ENCODE measurements around the gene SECISBP2.

The SECISBP2 gene

DNA sequence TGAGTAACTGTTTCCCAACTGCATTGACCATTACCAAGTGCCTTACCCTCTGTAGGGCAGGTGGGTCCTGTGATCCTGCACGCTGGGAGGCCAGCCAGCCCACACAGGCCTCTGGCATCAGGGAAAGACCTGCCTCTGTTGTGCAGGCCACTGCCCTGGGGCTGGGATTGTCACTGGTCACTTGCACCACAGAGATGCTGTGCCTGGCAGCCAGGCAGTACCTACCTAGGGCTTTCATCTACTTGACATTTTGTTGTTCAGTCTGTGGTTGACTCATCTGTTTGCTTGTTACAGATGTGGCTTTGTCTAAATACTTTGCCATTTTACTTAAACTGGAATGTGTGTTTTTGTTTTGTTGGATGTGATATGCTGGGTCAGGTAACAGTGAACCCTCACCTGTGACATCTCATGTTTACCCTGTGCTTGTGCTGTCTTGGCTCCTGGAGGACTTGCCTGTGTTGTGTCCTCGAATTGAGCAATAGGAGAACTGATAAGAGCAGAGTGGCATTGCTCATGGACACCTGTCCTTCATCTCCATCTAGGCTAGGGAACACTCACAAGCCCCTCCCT, 32.8 kb downstream of the SECISBP2 start:
- no peak for DNase-seq (ENCODE audit: low read depth in 2 of 2)

DNA sequence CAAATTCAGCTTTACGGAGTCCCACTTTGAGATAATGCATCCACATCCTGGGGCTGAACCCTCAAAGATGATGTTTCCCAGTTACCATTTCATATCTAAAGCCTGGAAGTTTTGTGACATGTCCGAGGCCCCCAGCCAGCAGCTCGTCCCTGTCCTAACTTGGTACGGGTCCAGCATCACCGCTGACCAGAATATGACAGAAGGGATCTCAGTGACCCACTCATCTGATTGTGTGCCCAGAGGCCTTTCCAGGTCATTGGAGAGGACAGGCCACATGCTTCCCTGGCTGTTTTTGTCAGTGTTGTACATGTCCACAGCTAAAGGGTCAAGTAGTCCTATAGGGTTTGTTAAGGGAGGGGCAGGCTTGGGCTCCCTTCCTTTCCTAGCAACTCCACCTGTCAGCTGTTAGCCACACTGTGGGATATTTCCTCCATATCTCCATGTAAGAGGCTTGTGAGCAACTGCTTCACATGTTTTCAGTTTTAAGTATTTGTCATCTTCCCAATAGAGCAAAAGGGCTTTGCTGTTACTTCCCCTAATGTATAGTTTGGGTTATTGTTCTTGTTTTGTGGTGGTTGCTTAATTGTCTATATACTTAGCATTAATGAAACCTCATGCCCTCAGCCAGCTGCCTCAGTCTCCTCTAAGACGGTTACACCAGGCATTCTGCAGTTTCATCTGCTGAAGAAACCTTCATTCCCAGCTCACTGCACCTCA, 33.4 kb downstream of the SECISBP2 start:
- no peak for DNase-seq (ENCODE audit: low read depth in 2 of 2)

GRCh38 chr9:89352451-89352850, 34.2 kb downstream of the SECISBP2 start:
- no peak for DNase-seq (ENCODE audit: low read depth in 2 of 2)

DNA sequence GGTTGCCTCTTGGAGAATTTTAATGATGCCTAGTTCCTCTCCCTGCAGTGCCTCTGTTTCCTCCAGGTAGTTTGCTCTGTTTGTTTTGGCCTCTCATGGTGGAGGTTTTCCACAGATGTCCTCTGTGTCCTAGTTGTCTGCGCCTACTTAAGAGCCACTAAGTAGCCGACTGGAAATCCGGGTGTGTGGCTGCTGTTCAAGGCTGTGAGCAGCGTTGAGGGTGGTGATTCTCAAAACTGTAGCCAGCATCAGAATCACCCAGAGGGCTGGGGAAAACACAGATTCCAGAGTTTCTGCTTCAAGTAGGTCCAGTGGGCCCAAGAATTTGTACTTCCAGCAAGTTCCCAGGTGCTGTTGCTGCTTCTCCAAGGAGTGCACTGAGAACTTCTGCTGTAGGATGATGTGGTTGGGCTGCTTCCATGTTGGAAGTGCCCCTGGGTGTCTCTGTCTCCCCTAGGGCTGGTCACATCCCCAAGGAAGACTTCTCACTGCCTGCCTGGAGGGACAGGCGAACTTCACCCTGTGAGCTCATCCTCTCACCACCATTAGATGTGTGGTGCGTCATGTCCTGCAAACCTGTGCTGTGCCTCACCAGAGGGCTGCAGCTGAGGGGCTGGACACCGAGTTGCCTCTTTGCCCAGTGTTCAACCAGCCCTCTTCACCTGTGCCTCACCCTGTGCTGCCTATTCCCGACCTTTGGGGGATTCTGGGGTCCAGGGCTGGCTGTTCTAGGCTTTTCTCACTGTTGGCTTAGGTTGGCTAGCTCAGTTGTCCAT, 34.8 kb downstream of the SECISBP2 start:
- no peak for DNase-seq (ENCODE audit: low read depth in 2 of 2)

GRCh38 chr9:89353989-89354388, 35.7 kb downstream of the SECISBP2 start:
- DNase-seq (ENCODE audit: low read depth in 2 of 2): no peak

- DNase-seq (ENCODE audit: low read depth in 2 of 2): no peak
Observed at GRCh38 chr9:89354471-89354870, 36.2 kb downstream of the SECISBP2 start.

- DNase-seq (ENCODE audit: low read depth in 2 of 2): no peak
Observed at GRCh38 chr9:89356782-89357181, 38.5 kb downstream of the SECISBP2 start.

DNA sequence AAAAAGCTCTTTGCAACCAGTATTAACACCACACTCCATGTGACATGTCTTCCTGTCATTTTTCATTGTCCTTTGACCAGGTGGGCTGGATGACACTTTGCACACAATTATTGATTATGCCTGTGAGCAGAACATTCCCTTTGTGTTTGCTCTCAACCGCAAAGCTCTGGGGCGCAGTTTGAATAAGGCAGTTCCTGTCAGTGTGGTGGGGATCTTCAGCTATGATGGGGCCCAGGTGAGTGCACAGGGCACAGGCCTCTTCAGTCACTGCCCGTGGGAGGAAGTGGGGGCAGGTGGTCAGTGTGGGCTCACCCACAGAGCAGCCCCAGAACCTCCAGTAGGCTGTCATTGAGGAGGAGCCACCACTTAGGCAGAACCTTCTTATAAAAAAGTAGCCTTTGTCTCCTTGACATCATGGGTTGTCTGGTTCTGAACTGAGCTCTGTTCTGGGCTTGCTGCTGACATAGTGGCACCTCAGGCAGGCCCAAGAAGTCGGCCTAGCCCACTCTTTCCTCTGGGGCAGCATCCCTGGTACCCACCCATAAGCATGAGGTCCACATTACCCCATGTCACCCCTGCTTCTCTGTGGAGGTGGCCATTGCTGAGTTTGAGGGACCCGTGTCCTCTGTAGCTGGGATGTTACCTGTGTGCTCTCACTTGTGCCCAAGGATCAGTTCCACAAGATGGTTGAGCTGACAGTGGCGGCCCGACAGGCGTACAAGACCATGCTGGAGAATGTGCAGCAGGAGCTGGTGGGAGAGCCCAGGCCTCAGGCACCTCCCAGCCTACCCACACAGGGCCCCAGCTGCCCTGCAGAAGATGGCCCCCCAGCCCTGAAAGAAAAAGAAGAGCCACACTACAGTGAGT, 39.3 kb downstream of the SECISBP2 start:
- no peak for DNase-seq (ENCODE audit: low read depth in 2 of 2)

DNA sequence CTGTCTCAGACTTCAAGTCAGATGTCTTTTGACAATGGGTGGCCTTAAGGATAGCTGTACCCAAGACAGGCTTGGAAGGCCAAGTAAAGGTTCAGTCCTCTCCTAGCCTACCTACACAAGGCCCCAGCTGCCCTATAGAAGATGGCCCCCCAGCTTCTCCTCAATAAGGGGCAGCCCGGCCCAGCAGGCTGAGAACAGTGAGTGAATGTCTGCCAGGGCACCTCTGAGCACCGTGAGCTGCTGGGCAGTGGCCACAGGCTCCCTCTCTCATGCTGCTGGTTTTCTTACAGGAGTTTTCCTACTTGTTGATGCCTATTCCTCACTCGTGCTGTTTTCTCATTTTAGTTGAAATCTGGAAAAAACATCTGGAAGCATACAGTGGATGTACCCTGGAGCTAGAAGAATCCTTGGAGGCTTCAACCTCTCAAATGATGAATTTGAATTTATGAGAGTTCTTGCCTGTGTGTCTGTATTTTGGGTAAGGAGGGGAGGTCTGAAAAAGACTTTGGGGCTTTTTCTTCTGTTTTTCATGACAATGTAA, 40.1 kb downstream of the SECISBP2 start:
- no peak for DNase-seq (ENCODE audit: low read depth in 2 of 2)

- no peak for DNase-seq (ENCODE audit: low read depth in 2 of 2)
Observed at GRCh38 chr9:89358985-89359384, 40.7 kb downstream of the SECISBP2 start.

GRCh38 chr9:89359751-89360261, 41.5 kb downstream of the SECISBP2 start:
- no peak for DNase-seq (ENCODE audit: low read depth in 2 of 2)

- no peak for DNase-seq (ENCODE audit: low read depth in 2 of 2)
Observed at GRCh38 chr9:89360465-89360864, 42.2 kb downstream of the SECISBP2 start.

DNA sequence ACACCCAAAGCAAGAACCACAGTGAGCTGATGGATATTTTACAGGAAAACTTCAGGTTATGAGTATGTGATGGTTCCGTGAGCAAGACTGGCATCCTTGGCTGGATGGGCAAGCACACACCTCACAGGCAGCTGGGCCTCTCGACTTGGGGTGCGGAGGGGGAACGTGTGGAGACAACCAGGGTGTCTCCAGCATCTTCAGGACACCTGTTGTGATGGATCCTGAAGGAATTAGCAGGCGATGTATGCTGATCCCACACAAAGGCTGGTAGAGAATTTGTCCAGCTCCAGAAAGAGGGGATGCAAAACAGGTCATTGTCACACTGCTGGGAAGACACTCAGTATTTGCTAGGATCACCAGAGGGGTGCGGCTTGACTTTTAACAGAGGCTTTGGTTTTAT, 42.7 kb downstream of the SECISBP2 start:
- no peak for DNase-seq (ENCODE audit: low read depth in 2 of 2)

DNA sequence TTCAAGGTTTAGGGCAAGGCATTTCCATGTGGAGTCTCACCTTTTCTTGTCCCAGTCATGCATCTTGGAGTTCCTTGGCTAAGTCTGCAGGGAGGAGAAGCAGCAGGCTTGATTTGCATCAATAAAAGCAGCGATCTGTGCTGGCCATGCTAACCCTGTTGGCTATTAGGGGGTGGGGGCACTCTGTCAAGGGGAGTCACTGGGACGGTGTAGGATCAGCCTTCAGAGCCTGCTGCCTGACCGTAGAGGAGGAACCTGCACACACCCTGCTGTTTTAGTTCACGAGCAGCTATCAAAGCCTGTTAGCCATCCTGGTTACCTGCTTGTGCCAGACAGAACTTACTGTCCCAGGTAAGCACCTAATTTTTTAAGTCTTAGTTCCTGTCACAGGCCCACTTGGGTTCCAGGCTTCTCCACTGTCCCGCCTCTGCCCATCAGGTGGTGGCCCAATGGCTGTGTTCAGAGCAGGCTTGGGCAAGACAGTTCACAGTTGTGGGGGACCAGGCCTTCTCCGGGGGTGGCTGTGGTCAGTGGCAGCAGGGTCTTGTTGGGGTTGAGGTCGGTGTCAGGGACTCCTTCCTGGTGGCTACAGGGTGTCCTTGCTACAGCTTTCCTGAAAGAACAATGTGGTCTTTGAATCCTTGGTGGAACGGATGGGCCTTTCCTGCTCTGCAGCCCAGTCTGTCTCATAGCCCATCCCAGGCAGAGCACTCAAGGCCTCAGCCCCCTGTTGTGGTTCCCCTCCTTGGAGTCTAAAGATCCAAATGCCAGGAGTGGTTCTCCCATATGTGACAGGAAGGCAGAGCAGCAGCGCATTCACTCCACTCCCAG, 43.7 kb downstream of the SECISBP2 start:
- no peak for DNase-seq (ENCODE audit: low read depth in 2 of 2)

DNA sequence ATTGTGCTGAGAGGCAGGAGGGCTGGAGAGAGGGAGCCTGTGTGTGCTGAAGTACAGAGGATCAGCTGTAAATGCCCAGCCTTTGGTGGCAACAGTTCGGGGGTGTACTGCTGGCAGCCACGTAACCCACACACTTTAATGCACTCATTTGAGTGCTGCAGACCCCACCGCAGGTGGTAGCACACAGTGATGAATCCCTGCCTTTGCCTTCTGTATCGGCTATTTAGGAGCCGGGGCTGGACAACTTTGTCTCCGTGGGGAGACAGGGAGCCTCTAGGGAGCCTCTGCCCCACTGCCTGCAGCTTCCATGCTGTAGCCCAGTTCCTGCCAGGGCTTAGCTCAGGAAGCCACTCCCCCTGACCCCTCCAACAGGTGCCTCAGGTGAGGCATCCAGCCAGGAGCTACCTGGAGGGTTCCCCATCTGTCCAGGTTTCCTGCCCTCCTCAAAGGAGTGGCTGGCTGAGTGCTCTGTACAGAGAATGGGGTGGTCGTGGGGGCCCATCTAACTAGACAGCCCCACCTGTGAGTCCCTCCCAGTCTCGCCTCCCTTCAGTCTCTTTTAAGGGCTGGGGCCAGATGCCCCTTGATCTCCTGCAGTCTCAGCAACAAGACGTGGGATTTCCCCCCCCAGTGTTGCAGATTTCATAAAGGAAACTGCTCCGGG, 44.5 kb downstream of the SECISBP2 start:
- DNase-seq (ENCODE audit: low read depth in 2 of 2): no peak

- DNase-seq (ENCODE audit: low read depth in 2 of 2): no peak
Observed at GRCh38 chr9:89363311-89363670, 45.0 kb downstream of the SECISBP2 start.

DNA sequence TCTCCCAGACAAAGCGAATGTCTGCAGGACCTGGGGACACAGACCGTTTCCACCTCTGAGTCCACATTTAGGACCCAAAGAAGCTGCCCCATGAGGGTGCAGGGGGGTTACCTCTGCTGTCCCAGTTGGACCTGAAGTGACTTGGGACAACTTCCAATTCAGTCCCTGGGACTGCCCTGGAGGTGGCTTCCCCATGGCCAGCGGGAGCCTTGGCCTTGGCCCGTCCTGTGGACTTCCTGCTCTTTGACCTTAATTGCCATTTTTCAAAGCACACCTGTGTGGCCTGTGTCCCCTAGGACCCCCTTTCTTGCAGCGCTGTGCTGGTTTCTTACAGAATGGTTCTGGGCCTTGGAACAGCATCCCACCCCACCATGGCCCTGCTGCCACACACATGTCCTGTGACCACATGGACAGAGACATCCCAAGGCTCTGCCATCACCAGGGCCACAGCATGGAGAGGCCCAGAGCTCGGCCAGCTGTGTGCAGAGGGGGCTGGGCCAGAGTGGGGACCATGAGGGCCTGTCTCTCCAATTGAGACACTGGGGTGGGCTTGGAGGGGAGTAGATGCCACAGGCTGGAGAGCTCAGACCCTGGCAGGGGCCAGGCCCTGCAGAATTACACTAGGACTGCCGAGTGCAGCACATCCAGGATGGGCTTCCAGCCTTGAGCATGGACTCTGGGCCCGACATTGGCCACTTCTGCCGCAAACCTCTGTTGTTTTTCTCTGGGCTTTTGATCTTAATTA, 45.8 kb downstream of the SECISBP2 start:
- DNase-seq (ENCODE audit: low read depth in 2 of 2): no peak

DNA sequence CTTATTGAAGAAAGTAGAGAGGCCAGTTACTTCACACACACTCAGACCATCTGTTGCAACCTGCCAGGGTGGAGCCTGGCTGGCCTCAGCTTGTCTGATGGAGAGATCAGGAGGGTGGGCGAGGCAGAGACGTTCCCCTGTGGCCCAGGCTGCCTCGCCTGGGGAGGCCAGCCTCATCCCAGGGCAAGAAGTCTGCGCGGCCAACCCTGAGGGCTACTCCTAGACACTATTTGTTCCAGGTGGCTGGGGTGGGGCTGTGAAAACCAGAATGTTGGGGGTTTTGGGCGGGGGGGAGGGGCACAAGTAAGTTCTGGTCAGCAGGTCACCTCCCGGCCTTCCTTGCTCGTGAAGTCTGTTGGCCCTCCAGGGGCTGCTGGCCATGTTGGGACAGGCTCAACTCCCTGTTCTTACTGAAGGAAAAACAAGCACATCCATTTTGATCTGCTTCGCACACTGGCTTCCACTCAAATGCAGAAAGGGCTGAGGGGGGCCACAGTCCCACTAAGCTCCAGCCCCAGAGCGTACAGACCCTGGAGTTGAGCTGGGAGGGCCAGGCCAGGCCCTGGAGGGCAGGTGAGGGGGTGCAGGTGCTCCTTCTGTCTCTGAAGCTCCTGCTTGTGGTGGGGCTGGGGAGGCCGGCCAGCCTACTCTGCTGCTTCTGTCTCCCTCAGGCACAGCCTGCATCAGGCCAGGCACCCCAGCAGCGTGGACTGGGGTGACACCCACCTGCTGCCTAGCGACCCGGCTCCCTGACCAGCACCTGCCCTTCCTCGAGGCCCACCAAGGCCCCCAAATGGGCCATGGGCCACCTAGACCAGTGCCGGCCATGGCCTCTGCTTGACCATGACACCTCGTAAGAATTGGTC, 46.6 kb downstream of the SECISBP2 start:
- DNase-seq (ENCODE audit: low read depth in 2 of 2): no peak

GRCh38 chr9:89365532-89365912, 47.2 kb downstream of the SECISBP2 start:
- DNase-seq (ENCODE audit: low read depth in 2 of 2): no peak

Measured in stimulated activated CD8-positive, alpha-beta memory T cell treated with anti-CD3 and anti-CD28 coated beads, Interleukin-7, amount 100 ng/mL, for 1 hour (primary cell).